GM12873 (cell line): ENCODE measurements around the gene CDX1.

Experiments
- TF ChIP-seq, protein P1 (sequence below): IDR thresholded peaks from 2 replicates; pipeline ENCODE4 v1.5.1; 2012; ENCODE audit warnings: low read depth, mild to moderate bottlenecking, moderate library complexity, low read length, control low read depth; ENCODE audit not compliant: insufficient read depth; ENCODE audit errors: missing control alignments

Gene CDX1

DNA sequence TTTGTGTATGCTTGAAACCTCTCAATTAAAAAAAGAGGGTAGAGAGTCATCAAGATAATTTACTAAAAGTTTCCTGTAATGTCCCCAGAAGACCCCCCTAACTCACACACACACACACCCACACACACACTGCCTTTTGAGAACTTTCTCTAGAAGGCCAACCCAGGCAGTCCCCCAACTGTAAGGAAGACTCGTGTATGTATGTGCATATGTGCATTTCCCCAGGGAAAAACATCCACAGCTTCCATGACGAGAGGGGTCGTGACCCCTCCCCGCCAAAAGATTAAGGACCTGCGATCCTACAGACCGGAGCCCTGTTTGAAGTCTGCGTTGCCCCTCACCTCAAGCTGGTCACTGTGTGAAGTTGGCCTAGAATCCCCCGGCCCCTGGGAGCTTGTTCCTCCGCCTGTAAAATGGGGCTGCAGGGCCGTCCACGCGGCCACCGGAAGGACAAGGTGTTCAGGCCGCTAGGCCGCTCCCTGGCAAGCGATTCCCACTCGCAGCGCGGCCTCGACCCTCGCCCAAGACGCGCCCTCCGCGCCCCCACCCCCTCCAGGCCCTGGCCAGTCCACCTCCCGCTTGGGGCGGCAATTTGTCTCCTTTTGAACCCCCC, 435 bp upstream of the CDX1 start:
- TF ChIP-seq, protein P1, sequence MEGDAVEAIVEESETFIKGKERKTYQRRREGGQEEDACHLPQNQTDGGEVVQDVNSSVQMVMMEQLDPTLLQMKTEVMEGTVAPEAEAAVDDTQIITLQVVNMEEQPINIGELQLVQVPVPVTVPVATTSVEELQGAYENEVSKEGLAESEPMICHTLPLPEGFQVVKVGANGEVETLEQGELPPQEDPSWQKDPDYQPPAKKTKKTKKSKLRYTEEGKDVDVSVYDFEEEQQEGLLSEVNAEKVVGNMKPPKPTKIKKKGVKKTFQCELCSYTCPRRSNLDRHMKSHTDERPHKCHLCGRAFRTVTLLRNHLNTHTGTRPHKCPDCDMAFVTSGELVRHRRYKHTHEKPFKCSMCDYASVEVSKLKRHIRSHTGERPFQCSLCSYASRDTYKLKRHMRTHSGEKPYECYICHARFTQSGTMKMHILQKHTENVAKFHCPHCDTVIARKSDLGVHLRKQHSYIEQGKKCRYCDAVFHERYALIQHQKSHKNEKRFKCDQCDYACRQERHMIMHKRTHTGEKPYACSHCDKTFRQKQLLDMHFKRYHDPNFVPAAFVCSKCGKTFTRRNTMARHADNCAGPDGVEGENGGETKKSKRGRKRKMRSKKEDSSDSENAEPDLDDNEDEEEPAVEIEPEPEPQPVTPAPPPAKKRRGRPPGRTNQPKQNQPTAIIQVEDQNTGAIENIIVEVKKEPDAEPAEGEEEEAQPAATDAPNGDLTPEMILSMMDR = no peak

DNA sequence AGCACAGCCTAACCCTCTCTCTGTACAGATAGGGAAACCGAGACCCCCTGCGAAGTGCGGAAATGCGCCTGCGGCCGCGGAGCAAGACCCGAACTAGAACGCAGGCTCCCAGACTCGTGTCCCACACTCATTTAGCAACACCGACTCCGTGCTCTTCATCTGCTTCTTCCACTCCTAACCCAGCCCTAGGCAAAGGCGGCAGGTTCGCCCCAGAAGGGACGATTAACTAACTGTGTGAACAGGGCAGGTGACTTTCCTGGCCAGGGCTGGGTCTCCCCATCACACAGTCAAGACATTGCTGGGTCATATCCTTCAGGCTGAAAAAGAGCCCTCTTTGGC, 903 bp downstream of the CDX1 start:
- TF ChIP-seq, protein P1 = no peak

- TF ChIP-seq, protein P1 = peak; percentile 22
These were observed 1.3 kb downstream of the CDX1 start for GRCh38 chr5:150167908-150168307.

- TF ChIP-seq, protein P1 = no peak
These were observed 2.3 kb downstream of the CDX1 start for GRCh38 chr5:150168864-150169263.

DNA sequence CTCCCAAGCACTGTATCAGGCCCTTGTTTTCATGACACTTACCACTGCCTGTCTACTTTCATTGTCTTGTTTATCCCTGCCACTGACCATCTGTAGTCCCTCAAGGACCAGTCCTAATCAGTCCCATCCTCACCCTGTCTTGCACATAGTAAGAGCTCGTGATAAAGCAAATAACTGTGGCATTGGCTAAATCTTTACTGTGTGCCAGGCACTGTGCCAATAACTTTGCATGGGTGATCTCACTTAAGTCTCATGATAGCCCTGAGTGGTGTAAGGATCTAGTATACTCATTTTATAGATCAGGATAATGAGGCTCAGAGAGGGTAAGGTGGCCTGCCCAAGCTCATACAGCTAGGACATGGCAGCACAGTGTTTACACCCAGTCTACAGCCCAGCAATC, 5.6 kb downstream of the CDX1 start:
- TF ChIP-seq, protein P1 = no peak

DNA sequence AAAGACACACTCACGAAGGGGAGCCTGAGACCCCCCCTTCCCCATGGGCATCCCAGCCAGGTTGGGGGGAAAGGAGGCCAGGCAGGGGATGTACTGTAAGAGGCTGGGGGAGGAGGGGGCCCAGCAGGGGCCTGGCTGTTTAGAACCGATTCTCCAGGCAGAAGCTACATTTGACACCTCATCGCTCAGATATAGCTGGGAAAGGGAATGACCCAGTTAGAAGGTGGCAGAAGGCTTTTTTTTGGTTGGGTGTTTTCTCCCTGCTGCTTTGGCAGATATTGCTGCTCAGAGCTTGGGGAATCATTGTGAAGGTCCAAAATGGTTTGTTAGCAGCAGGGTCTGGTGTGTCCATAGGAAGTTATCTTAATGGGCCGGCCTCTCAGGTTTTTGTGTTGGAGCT, 6.0 kb downstream of the CDX1 start:
- TF ChIP-seq, protein P1 = no peak

DNA sequence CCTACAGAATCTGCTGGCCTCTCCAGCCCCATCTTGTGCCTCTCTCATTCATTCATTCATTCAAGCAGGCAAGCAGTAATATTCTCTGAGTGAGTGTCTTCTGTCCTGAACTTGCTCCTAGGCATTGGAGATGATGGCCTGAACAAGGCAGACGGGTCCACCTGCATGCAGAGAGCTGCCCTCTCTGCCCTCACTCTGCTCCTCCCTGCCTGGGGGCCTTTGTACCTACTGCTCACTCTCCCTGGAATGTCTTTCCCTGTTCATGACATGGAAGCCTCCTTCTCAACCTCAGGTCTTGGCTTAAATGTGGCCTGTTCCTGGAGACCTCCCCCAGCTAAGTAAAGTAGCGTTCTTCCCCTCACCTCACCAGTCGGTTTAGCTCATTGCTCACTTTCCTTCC, 6.6 kb downstream of the CDX1 start:
- TF ChIP-seq, protein P1 = no peak
